Effector memory CD8-positive, alpha-beta T cell (primary cell): ENCODE measurements around the gene CST11.
A peak's percentile ranks its signal among the peaks of the same experiment; 100 is the strongest.

ENCODE experiments used
- ATAC-seq: fragments of 150-1000 bp; cut with Tn5 transposase; replicated peaks from 2 replicates; pipeline ENCODE4 v1.10.0; 2021; ENCODE audit warnings: mild to moderate bottlenecking, moderate library complexity
- DNase-seq, 3 experiments: peaks; one replicate each; pipeline ENCODE4 v3.0.0; 2021
- H3K27ac Mint-ChIP-seq, 2 donors: one replicate each; pipeline ENCODE4 v1.8.0; 2022; ENCODE audit warnings: mild to moderate bottlenecking in 2 of 2, mixed read lengths in 2 of 2, moderate library complexity in 2 of 2
- H3K27me3 Mint-ChIP-seq, 2 donors: one replicate each; pipeline ENCODE4 v1.8.0; 2022; ENCODE audit warnings: mixed read lengths in 2 of 2
- H3K36me3 Mint-ChIP-seq: one replicate; pipeline ENCODE4 v1.8.0; 2022; ENCODE audit warnings: mild to moderate bottlenecking, moderate library complexity, mixed read lengths; ENCODE audit not compliant: insufficient read depth
- H3K4me1 Mint-ChIP-seq, 2 donors: one replicate each; pipeline ENCODE4 v1.8.0; 2022; ENCODE audit warnings: low read depth in 2 of 2, mixed read lengths in 2 of 2
- H3K4me3 Mint-ChIP-seq, 2 donors: one replicate each; pipeline ENCODE4 v1.8.0; 2022; ENCODE audit warnings: mild to moderate bottlenecking in 2 of 2, mixed read lengths in 2 of 2, moderate library complexity in 2 of 2
- H3K9me3 Mint-ChIP-seq, 2 donors: one replicate each; pipeline ENCODE4 v1.8.0; 2022; ENCODE audit warnings: mixed read lengths in 2 of 2

CST11 gene

DNA sequence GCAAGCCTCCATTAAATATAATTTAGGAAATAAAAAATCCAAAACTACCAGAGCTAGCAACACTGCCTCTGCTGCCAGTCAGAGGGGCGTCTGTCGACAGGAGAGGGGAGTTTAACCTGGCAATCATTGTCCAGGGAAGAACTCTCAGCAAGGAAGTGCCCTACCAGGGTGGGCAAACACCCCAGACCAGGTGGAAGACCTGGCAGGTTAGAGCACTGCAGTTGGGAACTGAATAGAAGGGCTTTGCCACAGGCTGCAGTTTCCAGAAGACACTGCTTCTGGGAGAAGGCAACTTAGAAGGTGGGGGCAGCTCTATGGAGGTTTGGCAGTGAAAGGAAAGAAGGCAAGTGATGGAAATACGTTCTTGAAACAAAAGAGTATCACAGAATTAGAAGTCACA, 42.9 kb downstream of the CST11 start:
- H3K4me3 Mint-ChIP-seq, result no peak overlapping the region
- no peaks in the 10 kb centered on the region for H3K36me3 Mint-ChIP-seq
- no peaks in the 10 kb centered on the region for H3K9me3 Mint-ChIP-seq
- no peaks in the 10 kb centered on the region for H3K27me3 Mint-ChIP-seq
- H3K27ac Mint-ChIP-seq, result no peak overlapping the region
- no peak for ATAC-seq
- H3K4me1 Mint-ChIP-seq, result peaks cover 33 to 56% of the 10 kb centered on the region in 2 donors
- no peak for DNase-seq

DNA sequence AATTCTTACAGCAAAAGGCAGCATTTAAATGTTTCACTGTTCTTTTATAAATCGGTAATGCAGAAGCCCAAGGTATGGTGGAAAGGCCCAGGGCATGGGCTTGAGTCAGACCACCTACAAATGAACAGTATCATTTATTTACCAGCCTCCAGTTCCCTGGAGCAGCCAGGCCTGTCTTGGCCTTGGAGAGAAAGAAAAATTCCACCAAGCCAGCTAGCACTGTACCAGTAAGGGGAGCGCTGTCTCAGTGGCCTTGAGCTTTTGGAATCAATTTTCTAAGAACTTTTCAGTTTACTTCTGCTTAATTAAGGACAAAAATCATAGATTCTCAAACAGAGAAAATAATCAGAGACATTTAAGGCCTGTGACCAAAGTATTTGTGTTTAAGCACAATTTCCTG, 43.7 kb downstream of the CST11 start:
- Mint-ChIP-seq H3K4me1 (peaks cover 33 to 60% of the 10 kb centered on the region in 2 donors), H3K9me3 (no peaks in the 10 kb centered on the region), H3K4me3 (no peak overlapping the region), H3K36me3 (no peaks in the 10 kb centered on the region), H3K27ac (peak overlapping the region in 1 of 2 donors; percentile 89), H3K27me3 (no peaks in the 10 kb centered on the region)
- DNase-seq (no peak), ATAC-seq (no peak)

DNA sequence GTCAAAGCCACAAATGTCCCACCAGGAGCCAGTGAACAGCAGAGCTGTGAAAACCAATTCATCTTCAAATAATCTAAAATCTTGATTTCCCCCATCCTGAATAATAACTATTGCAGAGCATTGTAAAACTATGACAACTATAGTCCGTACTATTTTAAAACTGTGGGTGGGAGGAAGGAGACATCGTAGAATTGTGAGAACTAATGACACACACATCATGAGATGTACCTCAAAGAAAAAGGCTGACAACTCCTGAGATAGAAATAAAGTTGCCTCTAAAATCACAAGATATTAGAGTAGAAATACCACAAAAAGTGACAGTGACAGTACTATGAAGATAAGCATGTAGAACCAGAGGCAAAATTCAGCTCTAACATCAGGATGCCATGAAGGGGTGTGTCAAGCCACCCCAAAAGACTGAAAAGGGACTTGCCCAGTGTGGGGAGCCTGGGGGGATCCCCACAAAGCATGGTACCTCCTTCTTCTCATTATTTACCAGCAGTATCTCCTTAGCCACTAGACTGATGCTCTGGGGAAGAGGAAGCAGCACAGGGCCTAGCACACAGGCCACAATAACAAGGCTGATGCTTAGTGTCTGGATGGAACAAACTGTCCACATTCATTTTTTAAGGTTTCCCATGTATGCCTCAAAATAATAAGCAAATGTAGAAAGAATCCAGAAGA, 44.8 kb downstream of the CST11 start:
- no peaks in the 10 kb centered on the region for H3K9me3 Mint-ChIP-seq
- H3K4me1 Mint-ChIP-seq, result peaks cover 30 to 54% of the 10 kb centered on the region in 2 donors
- H3K27ac Mint-ChIP-seq, result peak overlapping the region; percentile 41 to 89
- H3K36me3 Mint-ChIP-seq, result no peaks in the 10 kb centered on the region
- no peaks in the 10 kb centered on the region for H3K27me3 Mint-ChIP-seq
- peak; percentile 97 for ATAC-seq
- DNase-seq, result peak in 1 of 3 experiments; percentile 31
- peak overlapping the region in 1 of 2 donors; percentile 13 for H3K4me3 Mint-ChIP-seq

DNA sequence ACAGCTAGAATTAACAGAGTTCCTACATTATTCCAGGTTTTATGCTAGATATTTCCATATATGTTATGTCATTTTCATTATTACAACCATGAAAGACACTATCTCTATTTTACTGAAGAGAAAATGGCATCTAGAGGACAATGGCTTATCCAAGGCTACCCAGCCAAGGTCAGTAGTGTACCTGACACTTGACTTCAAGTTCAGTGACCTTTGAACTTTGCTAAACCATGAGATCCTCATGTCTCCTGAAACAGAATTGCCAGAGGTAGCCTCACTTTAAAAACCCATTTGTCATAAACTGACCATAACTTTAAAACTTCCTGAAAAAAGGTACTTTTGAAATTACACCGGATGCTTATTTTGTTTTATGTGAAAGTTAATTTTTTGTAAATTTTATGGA, 45.8 kb downstream of the CST11 start:
- Mint-ChIP-seq H3K27me3 (no peaks in the 10 kb centered on the region), H3K27ac (no peak overlapping the region), H3K4me3 (no peak overlapping the region), H3K4me1 (peaks cover 30 to 46% of the 10 kb centered on the region in 2 donors), H3K9me3 (no peaks in the 10 kb centered on the region), H3K36me3 (peaks cover 4% of the 10 kb centered on the region)
- DNase-seq, result no peak
- no peak for ATAC-seq

DNA sequence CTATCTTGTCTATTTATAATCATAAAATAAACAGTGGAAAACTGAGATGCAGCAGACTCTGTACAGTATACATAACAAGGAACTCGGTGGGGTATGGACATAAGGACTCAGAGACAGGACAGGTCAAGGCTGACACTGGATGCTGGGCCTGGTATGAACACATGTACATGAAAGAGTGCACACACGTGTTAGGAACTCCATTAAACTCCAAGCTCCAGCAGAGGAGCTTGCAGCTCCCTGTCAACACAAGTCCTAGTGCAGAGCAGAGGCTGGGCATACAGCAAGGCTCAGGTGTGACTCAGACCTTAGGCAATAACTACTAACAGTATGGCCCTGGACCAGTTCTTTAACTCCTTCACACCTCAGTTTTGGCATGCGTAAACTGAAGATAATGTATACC, 48.5 kb downstream of the CST11 start:
- Mint-ChIP-seq H3K27ac (peak overlapping the region in 1 of 2 donors; percentile 3), H3K4me1 (peaks cover 23 to 44% of the 10 kb centered on the region in 2 donors), H3K36me3 (peaks cover 8% of the 10 kb centered on the region), H3K4me3 (no peak overlapping the region), H3K27me3 (no peaks in the 10 kb centered on the region), H3K9me3 (no peaks in the 10 kb centered on the region)
- ATAC-seq, result no peak
- no peak for DNase-seq

DNA sequence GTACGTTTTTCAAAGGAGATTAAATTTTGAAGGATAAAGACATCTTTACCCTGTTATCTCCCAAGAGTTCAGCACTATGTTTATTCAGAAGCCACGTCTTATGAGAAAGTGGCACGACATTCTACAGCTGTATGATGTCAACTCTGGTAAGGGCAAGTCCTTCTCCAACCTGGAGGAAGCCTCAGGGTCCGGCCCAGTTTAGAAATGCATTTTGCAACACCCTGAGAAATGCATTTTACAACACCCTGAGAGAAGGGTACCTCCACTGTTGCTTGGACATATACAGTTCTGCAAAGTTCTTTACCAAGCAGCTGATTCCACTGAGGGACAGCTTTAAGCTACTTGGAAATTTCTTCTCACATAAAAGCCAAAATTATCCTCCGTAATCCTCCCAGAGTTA, 48.9 kb downstream of the CST11 start:
- H3K9me3 Mint-ChIP-seq, result no peaks in the 10 kb centered on the region
- DNase-seq (no peak), ATAC-seq (no peak)
- no peak overlapping the region for H3K27ac Mint-ChIP-seq
- no peaks in the 10 kb centered on the region for H3K27me3 Mint-ChIP-seq
- peaks cover 23 to 46% of the 10 kb centered on the region in 2 donors for H3K4me1 Mint-ChIP-seq
- no peak overlapping the region for H3K4me3 Mint-ChIP-seq
- peaks cover 8% of the 10 kb centered on the region for H3K36me3 Mint-ChIP-seq

DNA sequence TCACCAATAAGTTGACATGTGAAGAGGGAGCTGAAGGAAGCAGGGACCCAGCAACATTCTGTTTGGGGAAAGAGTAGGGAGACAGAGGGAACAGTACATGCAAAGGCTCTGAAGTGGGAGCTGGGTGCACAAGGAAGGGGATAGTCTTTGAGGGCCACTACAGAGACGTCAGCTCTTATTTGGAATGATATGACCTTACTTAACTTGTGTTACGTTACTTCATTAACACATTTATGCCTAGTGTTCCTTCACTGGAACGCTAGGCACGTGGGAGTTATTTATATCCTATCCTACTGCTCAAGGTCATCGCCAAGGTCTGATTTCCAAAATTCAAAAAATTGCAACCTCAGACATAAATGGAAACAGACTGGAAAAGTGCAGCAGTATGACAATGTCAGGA, 51.6 kb downstream of the CST11 start:
- H3K36me3 Mint-ChIP-seq, result peaks cover 22% of the 10 kb centered on the region
- DNase-seq (no peak), ATAC-seq (no peak)
- peaks cover 14 to 41% of the 10 kb centered on the region in 2 donors for H3K4me1 Mint-ChIP-seq
- H3K4me3 Mint-ChIP-seq, result no peak overlapping the region
- no peaks in the 10 kb centered on the region for H3K27me3 Mint-ChIP-seq
- H3K27ac Mint-ChIP-seq, result no peak overlapping the region
- no peaks in the 10 kb centered on the region for H3K9me3 Mint-ChIP-seq
